Gastrocnemius medialis (tissue), 4 donors: Measurements from ENCODE around the gene SLC5A10.

Experiments
- POLR2A ChIP-seq, 2 donors: fragments of 450-650 bp; IDR thresholded peaks; one replicate each; pipeline ENCODE4 v1.6.1; 2017; ENCODE audit warnings: antibody characterized with exemption in 2 of 2, mild to moderate bottlenecking in 2 of 2, moderate library complexity in 2 of 2
- TF ChIP-seq, protein P1 (sequence below), 5 experiments: fragments of 450-650 bp in 3 of 5; fragments of 200-600 bp in 2 of 5; sonication (generic) in 2 of 5; IDR thresholded peaks in 4 of 5; conservative IDR thresholded peaks in 1 of 5; 1 replicate in 4 of 5; 2 replicates in 1 of 5; pipeline ENCODE4 v1.5.1; 2016 to 2019; ENCODE audit warnings: antibody characterized with exemption in 5 of 5, mild to moderate bottlenecking in 3 of 5, moderate library complexity in 3 of 5

DNA sequence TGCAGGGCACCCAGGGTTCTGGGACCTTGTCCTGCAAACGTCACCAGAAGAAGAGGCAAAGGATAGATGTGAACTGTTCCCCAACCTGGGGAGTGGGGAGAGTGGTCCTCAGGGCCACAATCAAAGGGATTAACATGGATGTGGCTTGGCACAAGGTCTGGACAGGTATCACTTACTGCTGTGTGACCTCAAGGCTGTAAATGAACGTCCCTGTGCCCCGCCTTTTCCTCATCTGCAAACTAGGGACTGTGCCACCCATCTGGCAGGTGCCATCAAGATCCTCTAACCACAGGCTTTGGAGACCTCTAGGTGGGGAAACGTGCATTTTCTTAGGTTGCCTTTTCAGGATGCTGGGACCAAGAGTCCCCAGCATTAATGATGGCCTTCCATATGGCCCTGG lies 25.1 kb downstream of the SLC5A10 start:
- TF ChIP-seq POLR2A (IDR thresholded peaks at IDR 0.05), result no peak
- TF ChIP-seq, protein P1, sequence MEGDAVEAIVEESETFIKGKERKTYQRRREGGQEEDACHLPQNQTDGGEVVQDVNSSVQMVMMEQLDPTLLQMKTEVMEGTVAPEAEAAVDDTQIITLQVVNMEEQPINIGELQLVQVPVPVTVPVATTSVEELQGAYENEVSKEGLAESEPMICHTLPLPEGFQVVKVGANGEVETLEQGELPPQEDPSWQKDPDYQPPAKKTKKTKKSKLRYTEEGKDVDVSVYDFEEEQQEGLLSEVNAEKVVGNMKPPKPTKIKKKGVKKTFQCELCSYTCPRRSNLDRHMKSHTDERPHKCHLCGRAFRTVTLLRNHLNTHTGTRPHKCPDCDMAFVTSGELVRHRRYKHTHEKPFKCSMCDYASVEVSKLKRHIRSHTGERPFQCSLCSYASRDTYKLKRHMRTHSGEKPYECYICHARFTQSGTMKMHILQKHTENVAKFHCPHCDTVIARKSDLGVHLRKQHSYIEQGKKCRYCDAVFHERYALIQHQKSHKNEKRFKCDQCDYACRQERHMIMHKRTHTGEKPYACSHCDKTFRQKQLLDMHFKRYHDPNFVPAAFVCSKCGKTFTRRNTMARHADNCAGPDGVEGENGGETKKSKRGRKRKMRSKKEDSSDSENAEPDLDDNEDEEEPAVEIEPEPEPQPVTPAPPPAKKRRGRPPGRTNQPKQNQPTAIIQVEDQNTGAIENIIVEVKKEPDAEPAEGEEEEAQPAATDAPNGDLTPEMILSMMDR (IDR thresholded peaks at IDR 0.05 in 4 of 5, conservative IDR thresholded peaks at IDR 0.05 in 1 of 5), result no peak
